Measurements from ENCODE around the gene ZBTB20.
"Not testable (repeated sequence)": the region's sequence is repeated elsewhere in the genome, so short reads cannot be mapped to it uniquely, and the experiment has no call there.

Gene ZBTB20

GRCh38 chr3:114831861-114832260 lies 315.2 kb downstream of the ZBTB20 start:
- DNase-seq (ENCODE audit: low spot score) = no peak

DNA sequence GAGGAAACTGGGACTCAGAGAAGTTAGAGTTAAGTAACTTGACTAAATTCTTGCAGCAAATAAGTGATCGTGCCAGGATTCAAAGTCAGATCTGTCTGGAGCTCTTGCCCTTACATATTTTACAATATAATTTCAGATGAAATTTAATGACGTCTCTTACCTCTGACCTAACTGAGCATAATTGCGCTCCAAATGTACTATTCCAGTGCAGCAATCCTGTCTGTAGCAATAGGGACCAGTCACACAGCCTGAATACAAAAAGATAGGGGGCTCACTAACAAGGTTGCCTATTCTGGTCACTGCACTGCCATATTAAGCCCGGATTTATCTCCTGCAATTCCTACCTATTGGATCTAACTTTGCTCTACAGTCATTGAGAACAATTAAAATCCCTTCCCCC lies 316.4 kb downstream of the ZBTB20 start:
- no peak for DNase-seq (ENCODE audit: low spot score)

DNA sequence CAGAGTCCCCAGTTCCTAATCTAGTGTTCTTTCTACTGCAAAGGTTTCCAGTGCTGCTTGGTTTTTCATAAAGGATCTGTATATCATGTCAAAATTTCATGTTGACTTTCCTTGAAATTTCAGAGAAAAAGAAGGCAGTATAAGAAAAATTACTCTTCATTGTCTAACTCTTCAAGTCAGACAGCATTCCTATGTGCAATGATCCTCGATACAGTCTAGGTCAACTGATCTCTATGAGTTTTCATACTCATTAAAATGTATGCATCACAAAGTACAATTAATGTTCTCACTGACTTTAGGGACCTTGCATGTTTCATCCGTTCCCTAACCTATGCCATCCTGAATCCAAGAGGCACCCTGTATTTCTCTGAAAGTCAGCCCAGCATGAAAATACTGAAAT lies 317.3 kb downstream of the ZBTB20 start:
- no peak for DNase-seq (ENCODE audit: low spot score)

DNA sequence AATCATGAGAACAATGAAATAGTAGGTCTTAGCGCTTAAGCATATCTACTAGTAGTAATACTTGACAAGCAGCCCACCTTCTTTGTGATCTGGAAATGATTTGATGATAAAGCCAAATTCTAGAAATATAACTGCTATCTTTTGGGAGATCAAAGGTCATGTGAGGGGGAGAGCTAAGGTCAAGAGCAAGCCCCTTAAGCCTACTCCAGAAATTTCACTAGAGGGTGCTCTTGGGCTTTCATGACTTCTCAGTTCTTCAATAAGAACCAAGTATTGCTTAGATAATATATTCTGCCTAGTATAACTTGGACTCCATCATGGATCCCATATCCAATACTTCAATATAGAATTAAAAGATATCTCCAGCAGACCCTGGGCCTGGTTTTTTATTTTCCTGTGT lies 319.6 kb downstream of the ZBTB20 start:
- peak; percentile 68 for DNase-seq (ENCODE audit: low spot score)

DNA sequence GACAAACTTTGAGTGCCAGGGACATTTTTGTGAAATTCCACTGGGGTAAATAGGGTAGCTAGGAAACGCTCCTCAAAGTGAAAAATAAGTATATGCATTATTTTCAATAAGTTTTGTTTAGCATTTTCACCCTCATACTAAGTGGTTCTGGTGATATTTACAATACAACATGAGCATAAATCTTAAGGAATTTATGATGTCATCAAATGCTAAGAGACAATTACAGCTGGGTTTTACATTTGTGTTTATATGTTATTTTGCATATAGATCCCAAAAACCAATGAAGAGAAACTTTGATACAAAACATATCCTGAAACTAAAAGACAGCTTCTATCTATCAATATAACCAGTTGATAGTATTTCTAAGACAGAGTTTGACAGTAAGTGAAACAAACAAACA lies 323.1 kb downstream of the ZBTB20 start:
- DNase-seq (ENCODE audit: low spot score) = no peak

GRCh38 chr3:114823061-114823460 lies 324.0 kb downstream of the ZBTB20 start:
- no peak for DNase-seq (ENCODE audit: low spot score)

- no peak for DNase-seq (ENCODE audit: low spot score)
Observed at GRCh38 chr3:114816052-114816451, 331.0 kb downstream of the ZBTB20 start.

- DNase-seq (ENCODE audit: low spot score) = not testable (repeated sequence)
Observed at GRCh38 chr3:114812541-114813238, 334.4 kb downstream of the ZBTB20 start.

GRCh38 chr3:114809668-114810413 lies 337.2 kb downstream of the ZBTB20 start:
- DNase-seq (ENCODE audit: low spot score) = no peak

- DNase-seq (ENCODE audit: low spot score) = no peak
Observed at GRCh38 chr3:114804099-114804498, 343.0 kb downstream of the ZBTB20 start.

GRCh38 chr3:114803042-114803695 lies 343.9 kb downstream of the ZBTB20 start:
- no peak for DNase-seq (ENCODE audit: low spot score)

GRCh38 chr3:114800272-114801031 lies 346.6 kb downstream of the ZBTB20 start:
- no peak for DNase-seq (ENCODE audit: low spot score)

DNA sequence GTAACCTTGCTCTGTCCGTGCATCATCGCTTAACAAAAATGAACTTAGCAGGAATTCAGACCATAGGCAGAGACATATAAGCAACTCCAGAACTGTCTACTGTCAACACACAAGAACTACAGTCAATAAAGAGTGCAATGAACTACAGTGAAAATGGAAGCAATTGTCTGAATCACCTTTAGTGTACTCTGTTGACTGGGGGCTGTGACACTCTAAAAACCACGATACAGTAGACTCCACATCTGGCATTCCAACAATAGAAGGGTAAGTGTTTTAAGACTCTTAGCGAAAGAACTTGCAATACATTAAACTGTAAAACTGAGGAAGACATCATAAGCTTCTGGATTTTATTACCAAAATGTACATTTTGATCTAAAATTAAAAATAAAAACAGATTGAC lies 347.3 kb downstream of the ZBTB20 start:
- no peak for DNase-seq (ENCODE audit: low spot score)

- no peak for DNase-seq (ENCODE audit: low spot score)
Observed at GRCh38 chr3:114796796-114797195, 350.3 kb downstream of the ZBTB20 start.

DNA sequence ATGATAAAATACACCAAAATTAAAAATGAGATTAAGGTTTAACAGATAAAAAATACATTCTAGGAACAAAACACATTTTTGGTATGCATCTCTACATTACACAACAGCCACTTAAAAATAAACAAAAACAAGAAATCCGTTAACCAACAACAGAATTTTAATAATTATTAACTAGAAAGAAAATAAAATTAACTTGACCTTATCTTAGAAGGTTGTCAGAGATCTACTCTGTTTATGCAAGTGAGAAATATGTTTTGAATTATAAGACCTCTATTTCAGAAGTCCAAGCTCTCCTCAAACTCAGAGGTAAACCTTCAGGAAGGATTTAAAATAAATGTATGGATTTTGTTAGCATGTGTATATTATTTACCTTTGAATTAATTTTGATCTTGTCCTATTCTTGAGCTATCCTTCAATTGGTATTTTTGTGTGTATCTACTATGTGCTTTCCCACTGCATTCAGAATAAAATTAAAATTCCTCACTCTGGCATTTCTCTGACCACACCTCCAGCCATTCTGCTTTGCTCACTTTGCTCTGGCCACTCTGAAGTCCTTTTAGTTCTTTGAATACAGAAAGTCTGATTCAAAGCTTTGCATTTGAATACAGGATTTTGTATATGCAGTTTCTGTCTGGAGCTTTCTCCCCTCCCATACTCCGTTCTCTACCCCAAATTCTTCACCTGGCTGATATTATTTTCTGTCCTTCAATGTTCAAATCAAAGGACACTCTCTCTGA lies 352.0 kb downstream of the ZBTB20 start:
- no peak for DNase-seq (ENCODE audit: low spot score)

DNA sequence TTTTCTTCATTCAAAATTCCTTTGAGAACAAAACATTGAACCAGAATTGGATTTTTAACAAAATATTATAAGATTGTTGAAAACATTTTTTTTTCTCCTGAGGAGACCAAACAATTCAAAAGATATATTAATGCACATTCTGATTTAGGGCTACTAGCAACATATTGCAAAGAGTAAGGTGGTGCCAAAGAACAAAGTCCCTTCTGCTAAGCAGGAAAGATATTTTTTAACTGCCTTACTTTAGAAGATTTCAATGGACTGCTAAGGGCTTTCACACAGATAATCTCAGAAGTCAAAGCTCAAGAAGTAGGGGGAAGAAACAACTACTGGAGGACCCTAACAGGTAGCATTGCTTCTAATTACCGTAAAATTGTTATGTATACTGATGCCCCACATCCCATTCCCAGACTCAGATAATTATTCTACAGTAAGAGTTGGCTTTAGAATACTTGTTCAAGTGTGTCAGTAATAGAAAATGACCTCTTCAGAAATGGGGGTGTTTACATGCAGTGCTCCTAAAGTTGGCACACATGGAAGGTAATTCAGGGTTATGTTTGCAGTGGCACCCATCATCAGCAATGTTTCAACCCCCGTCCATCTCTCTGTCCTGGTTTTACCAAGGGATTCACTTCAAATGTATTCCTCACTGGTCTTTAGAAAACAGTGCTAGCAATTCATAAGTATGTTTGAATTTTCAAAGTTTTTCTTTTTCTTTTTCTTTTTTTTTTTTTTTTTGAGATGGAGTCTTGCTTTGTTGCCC lies 354.7 kb downstream of the ZBTB20 start:
- no peak for DNase-seq (ENCODE audit: low spot score)

DNA sequence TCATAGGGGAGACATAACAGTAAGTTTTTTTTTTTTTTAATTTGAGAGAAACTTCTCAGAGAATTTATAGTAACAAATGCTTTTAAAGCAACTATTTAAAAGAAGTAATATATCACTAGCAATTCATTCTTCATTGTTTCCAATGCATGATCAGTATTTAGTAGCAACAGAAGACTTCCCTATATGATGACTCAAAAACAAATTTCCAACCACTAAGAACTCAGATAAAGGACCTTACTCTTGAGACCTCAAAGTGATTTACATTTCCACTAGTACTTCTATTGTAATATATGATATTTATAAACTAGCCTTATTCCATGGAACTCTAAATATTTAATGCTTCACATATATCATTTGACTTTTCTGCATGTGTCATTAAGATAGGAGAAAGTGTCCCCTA lies 356.3 kb downstream of the ZBTB20 start:
- DNase-seq (ENCODE audit: low spot score) = no peak

GRCh38 chr3:114789803-114790202 lies 357.3 kb downstream of the ZBTB20 start:
- DNase-seq (ENCODE audit: low spot score) = no peak

GRCh38 chr3:114775395-114775794 lies 371.7 kb downstream of the ZBTB20 start:
- peak; percentile 8 for DNase-seq (ENCODE audit: low spot score)

- DNase-seq (ENCODE audit: low spot score) = no peak
Observed at GRCh38 chr3:114770874-114771273, 376.2 kb downstream of the ZBTB20 start.

DNA sequence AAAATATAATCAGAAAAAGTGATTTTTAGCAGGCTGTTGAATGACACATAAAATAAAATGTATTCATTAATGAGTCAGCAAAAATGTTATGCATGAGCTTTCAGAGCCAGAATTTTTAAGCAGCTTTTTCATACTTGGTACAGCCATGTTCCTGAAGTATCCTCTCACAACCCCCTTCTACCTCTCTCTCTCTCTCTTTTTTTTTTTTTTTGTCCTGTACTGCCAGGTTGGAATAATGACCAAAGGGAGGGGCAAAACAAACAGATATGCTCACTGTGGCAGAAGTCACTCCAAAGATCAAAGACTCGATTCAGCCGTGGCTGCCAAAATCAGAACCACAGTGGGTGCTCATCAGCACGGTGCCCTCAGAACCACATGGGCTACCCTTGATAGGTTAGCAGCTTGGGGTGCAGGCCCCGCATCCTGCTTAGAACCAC lies 383.0 kb downstream of the ZBTB20 start:
- no peak for DNase-seq (ENCODE audit: low spot score)
